Measurements from ENCODE around the gene OR4F15. TPM values are rescaled to one million over a fixed set of nuclear protein-coding genes. Genes with fewer than 3 reads are reported as not detected.

OR4F15 gene
- total RNA-seq, 2 donors from 2014 or later: not detected

GRCh38 chr15:101813803-101814534 lies 2.0 kb downstream of the OR4F15 start:
- DNase-seq (ENCODE audit: low spot score): no peak

GRCh38 chr15:101820781-101821180 lies 8.8 kb downstream of the OR4F15 start:
- H3K27me3 ChIP-seq (replicated peaks; ENCODE audit: insufficient read depth): no peaks in the 10 kb centered on the region
- no peak for TF ChIP-seq POLR2AphosphoS5 (IDR thresholded peaks at IDR 0.05)
- no peak for TF ChIP-seq CTCF (IDR thresholded peaks at IDR 0.05)
- TF ChIP-seq POLR2A (IDR thresholded peaks at IDR 0.05): no peak
- H3K27ac ChIP-seq: no peak overlapping the region
- no peaks in the 10 kb centered on the region for H3K4me1 ChIP-seq (replicated peaks)
- no peak for DNase-seq (ENCODE audit: low spot score)
- 67% methylated on average over 6 of the region's 6 CpGs for WGBS
- H3K4me3 ChIP-seq: no peak overlapping the region
- H3K9me3 ChIP-seq: no peaks in the 10 kb centered on the region
- no peaks in the 10 kb centered on the region for H3K36me3 ChIP-seq
- intact Hi-C loops (cut with DNase I): no loop called here

More at GRCh38 chr15:101813803-101814534, 2.0 kb downstream of the OR4F15 start:
- Histone ChIP-seq H3K27ac (no peak overlapping the region), H3K9me3 (no peaks in the 10 kb centered on the region), H3K4me3 (no peak overlapping the region), H3K36me3 (no peaks in the 10 kb centered on the region), H3K27me3 (replicated peaks; ENCODE audit: insufficient read depth) (no peaks in the 10 kb centered on the region), H3K4me1 (replicated peaks) (no peaks in the 10 kb centered on the region)
- intact Hi-C loops (cut with DNase I): no loop called here
- TF ChIP-seq POLR2AphosphoS5 (IDR thresholded peaks at IDR 0.05): no peak
- no peak for TF ChIP-seq CTCF (IDR thresholded peaks at IDR 0.05)
- TF ChIP-seq POLR2A (IDR thresholded peaks at IDR 0.05): no peak
- whole genome bisulfite sequencing: 88% methylated on average over 3 of the region's 3 CpGs

GRCh38 chr15:101827257-101827656 lies 15.3 kb downstream of the OR4F15 start:
- H3K4me1 ChIP-seq (replicated peaks): no peaks in the 10 kb centered on the region
- no peak overlapping the region for H3K27ac ChIP-seq
- peaks cover 4% of the 10 kb centered on the region for H3K27me3 ChIP-seq (replicated peaks; ENCODE audit: insufficient read depth)
- intact Hi-C loops (cut with DNase I): no loop called here
- no peak for DNase-seq (ENCODE audit: low spot score)
- no peaks in the 10 kb centered on the region for H3K9me3 ChIP-seq
- H3K4me3 ChIP-seq: no peak overlapping the region
- 65% methylated on average over 6 of the region's 6 CpGs for WGBS
- no peaks in the 10 kb centered on the region for H3K36me3 ChIP-seq
- TF ChIP-seq POLR2AphosphoS5 (IDR thresholded peaks at IDR 0.05) (no peak), POLR2A (IDR thresholded peaks at IDR 0.05) (no peak), CTCF (IDR thresholded peaks at IDR 0.05) (no peak)

DNA sequence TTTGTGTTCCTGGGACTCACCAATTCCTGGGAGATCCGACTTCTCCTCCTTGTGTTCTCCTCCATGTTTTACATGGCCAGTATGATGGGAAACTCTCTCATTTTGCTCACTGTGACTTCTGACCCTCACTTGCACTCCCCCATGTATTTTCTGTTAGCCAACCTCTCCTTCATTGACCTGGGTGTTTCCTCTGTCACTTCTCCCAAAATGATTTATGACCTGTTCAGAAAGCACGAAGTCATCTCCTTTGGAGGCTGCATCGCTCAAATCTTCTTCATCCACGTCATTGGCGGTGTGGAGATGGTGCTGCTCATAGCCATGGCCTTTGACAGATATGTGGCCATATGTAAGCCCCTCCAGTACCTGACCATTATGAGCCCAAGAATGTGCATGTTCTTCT lies 16.8 kb downstream of the OR4F15 start:
- TF ChIP-seq CTCF (IDR thresholded peaks at IDR 0.05) (no peak), POLR2AphosphoS5 (IDR thresholded peaks at IDR 0.05) (no peak), POLR2A (IDR thresholded peaks at IDR 0.05) (no peak)
- no peak for DNase-seq (ENCODE audit: low spot score)
- no peaks in the 10 kb centered on the region for H3K9me3 ChIP-seq
- H3K4me3 ChIP-seq: no peak overlapping the region
- WGBS: 84% methylated on average over 5 of the region's 5 CpGs
- no peak overlapping the region for H3K27ac ChIP-seq
- peaks cover 4% of the 10 kb centered on the region for H3K27me3 ChIP-seq (replicated peaks; ENCODE audit: insufficient read depth)
- intact Hi-C loops (cut with DNase I): no loop called here
- no peaks in the 10 kb centered on the region for H3K36me3 ChIP-seq
- no peaks in the 10 kb centered on the region for H3K4me1 ChIP-seq (replicated peaks)

GRCh38 chr15:101841656-101842055 lies 29.7 kb downstream of the OR4F15 start:
- TF ChIP-seq POLR2A (IDR thresholded peaks at IDR 0.05) (no peak), POLR2AphosphoS5 (IDR thresholded peaks at IDR 0.05) (no peak), CTCF (IDR thresholded peaks at IDR 0.05) (no peak)
- no peak for DNase-seq (ENCODE audit: low spot score)
- no peaks in the 10 kb centered on the region for H3K4me1 ChIP-seq (replicated peaks)
- no peaks in the 10 kb centered on the region for H3K9me3 ChIP-seq
- H3K27me3 ChIP-seq (replicated peaks; ENCODE audit: insufficient read depth): no peaks in the 10 kb centered on the region
- intact Hi-C loops (cut with DNase I): no loop called here
- 59% methylated on average over 3 of the region's 3 CpGs for WGBS
- no peak overlapping the region for H3K27ac ChIP-seq
- no peak overlapping the region for H3K4me3 ChIP-seq
- no peaks in the 10 kb centered on the region for H3K36me3 ChIP-seq

All from prostate gland (tissue), 2 donors.